ENCODE measurements around the gene HOXD10.

DNA sequence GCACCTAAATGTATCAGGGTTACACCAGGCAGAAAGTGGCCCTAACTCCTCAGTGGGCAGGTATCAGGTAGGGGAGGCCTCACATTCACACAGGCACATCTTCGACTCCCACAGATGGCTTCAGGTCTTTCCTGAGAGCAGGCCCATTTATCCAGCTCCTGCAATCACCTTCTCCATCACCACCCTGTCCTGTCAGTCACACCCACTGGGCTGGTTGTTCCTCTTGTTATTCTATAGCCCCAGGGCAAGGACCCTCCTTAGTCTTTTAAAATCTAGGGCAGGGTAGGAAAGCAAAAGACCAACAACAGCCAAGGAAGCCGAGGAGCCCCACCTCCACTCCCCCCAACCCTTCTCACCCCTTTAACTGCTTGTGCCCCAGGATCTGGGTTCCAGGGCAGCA is 25.7 kb downstream of the HOXD10 start:
- TF ChIP-seq EZH2 (IDR thresholded peaks at IDR 0.05; ENCODE audit: insufficient read depth, poor library complexity, severe bottlenecking) (no peak), EZH2phosphoT487 (IDR thresholded peaks at IDR 0.05; ENCODE audit: insufficient read depth, low read depth) (no peak)

All from GM23248 (cell line).